ENCODE measurements around the gene IL3RA.

Gene IL3RA

GRCh38 chrX:1360171-1360570 is 23.6 kb downstream of the IL3RA start:
- TF ChIP-seq SIN3A (IDR thresholded peaks at IDR 0.05; ENCODE audit: borderline replicate concordance, insufficient read depth, low read length) (no peak), TAF1 (IDR thresholded peaks at IDR 0.05; ENCODE audit: borderline replicate concordance, insufficient read depth, low read length) (no peak), FOXP2 (optimal IDR thresholded peaks at IDR 0.05; ENCODE audit: borderline replicate concordance, extremely low read depth, extremely low read length, insufficient read depth) (no peak), POLR2AphosphoS5 (IDR thresholded peaks at IDR 0.05; ENCODE audit: low read depth, low read length) (no peak), REST (IDR thresholded peaks at IDR 0.05; ENCODE audit: insufficient read depth in 1 of 2, low read depth in 2 of 2, low read length in 2 of 2) (no peak)

GRCh38 chrX:1361275-1361674 is 24.7 kb downstream of the IL3RA start:
- TF ChIP-seq TAF1 (IDR thresholded peaks at IDR 0.05; ENCODE audit: borderline replicate concordance, insufficient read depth, low read length) (no peak), SIN3A (IDR thresholded peaks at IDR 0.05; ENCODE audit: borderline replicate concordance, insufficient read depth, low read length) (no peak), REST (IDR thresholded peaks at IDR 0.05; ENCODE audit: insufficient read depth in 1 of 2, low read depth in 2 of 2, low read length in 2 of 2) (no peak), FOXP2 (optimal IDR thresholded peaks at IDR 0.05; ENCODE audit: borderline replicate concordance, extremely low read depth, extremely low read length, insufficient read depth) (no peak), POLR2AphosphoS5 (IDR thresholded peaks at IDR 0.05; ENCODE audit: low read depth, low read length) (no peak)

DNA sequence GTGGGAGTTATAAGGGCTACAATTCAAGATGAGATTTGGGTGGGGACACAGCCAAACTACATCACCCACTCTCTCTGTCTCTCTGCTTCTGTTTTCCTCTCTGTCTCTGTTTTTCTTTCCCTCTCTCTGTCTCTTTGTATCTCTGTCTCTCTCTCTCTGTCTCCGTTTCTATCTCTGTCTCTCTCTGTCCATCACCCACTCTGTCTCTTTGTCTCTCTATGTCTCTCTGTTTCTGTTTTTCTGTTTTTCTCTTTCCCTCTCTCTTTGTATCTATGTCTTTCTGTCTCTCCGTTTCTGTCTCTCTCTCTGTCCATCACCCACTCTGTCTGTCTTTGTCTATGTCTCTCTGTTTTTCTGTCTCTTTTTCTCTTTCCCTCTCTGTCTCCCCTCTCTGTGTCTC is 25.3 kb downstream of the IL3RA start:
- TF ChIP-seq SIN3A (IDR thresholded peaks at IDR 0.05; ENCODE audit: borderline replicate concordance, insufficient read depth, low read length) (no peak), POLR2AphosphoS5 (IDR thresholded peaks at IDR 0.05; ENCODE audit: low read depth, low read length) (no peak), TAF1 (IDR thresholded peaks at IDR 0.05; ENCODE audit: borderline replicate concordance, insufficient read depth, low read length) (no peak), REST (IDR thresholded peaks at IDR 0.05; ENCODE audit: insufficient read depth in 1 of 2, low read depth in 2 of 2, low read length in 2 of 2) (no peak), FOXP2 (optimal IDR thresholded peaks at IDR 0.05; ENCODE audit: borderline replicate concordance, extremely low read depth, extremely low read length, insufficient read depth) (no peak)

- TF ChIP-seq POLR2AphosphoS5 (IDR thresholded peaks at IDR 0.05; ENCODE audit: low read depth, low read length), result no peak
- no peak for TF ChIP-seq FOXP2 (optimal IDR thresholded peaks at IDR 0.05; ENCODE audit: borderline replicate concordance, extremely low read depth, extremely low read length, insufficient read depth)
- no peak for TF ChIP-seq SIN3A (IDR thresholded peaks at IDR 0.05; ENCODE audit: borderline replicate concordance, insufficient read depth, low read length)
- TF ChIP-seq TAF1 (IDR thresholded peaks at IDR 0.05; ENCODE audit: borderline replicate concordance, insufficient read depth, low read length), result no peak
- no peak for TF ChIP-seq REST (IDR thresholded peaks at IDR 0.05; ENCODE audit: insufficient read depth in 1 of 2, low read depth in 2 of 2, low read length in 2 of 2)
These were observed 31.8 kb downstream of the IL3RA start for GRCh38 chrX:1368385-1368698.

DNA sequence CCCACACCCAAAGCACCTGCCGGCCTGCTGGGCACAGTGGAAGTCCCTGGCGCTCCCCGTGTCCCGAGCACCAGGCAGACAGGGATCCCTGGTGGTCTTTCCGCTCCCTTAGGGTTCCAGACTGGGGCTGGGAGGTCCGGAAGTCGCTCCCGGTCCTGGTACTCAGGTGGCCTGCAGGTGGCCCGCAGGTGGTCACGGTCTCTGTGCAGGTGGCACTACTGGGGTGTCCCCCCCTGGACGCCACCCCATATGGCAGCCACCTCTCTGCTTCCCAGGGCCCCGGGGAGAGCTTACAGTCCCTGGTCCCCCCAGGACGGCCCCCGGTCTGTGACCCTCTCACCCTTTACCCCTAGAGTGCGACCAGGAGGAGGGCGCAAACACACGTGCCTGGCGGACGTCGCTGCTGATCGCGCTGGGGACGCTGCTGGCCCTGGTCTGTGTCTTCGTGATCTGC is 41.7 kb downstream of the IL3RA start:
- no peak for TF ChIP-seq TAF1 (IDR thresholded peaks at IDR 0.05; ENCODE audit: borderline replicate concordance, insufficient read depth, low read length)
- no peak for TF ChIP-seq SIN3A (IDR thresholded peaks at IDR 0.05; ENCODE audit: borderline replicate concordance, insufficient read depth, low read length)
- no peak for TF ChIP-seq FOXP2 (optimal IDR thresholded peaks at IDR 0.05; ENCODE audit: borderline replicate concordance, extremely low read depth, extremely low read length, insufficient read depth)
- TF ChIP-seq REST (IDR thresholded peaks at IDR 0.05; ENCODE audit: insufficient read depth in 1 of 2, low read depth in 2 of 2, low read length in 2 of 2), result no peak
- no peak for TF ChIP-seq POLR2AphosphoS5 (IDR thresholded peaks at IDR 0.05; ENCODE audit: low read depth, low read length)

Measured in PFSK-1 (cell line).